ENCODE measurements around the gene RPE. TPM values are rescaled to one million over a fixed set of nuclear protein-coding genes. Genes with fewer than 3 reads are reported as not detected.

The RPE gene
- polyA plus RNA-seq, 1 donor, result 22.7 TPM

DNA sequence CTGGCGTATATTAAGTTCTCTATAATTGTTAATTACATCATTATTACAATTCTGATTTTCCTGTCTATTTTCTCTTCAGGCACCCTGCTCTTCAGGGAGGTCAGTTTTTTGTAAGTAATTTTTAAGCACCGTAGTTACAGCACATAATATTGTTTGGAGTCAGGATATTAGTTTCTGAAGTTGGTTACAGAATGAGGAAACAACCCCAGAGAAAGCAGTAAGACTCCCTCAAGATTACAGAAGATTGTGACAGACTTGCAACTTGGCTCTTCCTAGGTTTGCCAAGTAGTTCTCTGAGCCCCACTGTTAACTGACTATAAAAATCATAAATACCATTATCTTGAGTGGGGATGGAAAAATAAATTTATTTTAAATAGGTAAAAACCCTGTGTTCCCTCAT is 921 bp downstream of the RPE start:
- DNase-seq, result no peak

GRCh38 chr2:210004881-210005280 is 2.4 kb downstream of the RPE start:
- no peak for DNase-seq

DNA sequence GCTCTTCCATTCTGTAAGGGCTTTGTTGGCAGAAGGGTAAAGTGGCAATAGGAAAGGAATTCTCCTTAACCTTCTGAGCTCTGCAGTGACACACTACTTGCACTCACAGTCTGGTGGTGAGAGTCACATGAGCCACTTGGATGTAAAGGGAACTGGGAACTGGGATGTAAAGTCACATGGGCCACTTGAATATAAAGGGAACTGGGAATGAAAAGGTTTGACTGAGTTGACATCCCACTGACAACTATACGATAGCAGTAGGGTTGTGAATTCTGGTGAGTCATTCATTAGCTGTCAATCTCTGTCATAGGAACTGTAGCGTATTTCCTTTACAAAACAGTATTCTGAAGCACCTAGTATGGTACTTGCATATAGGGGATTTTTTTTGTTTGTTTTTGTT is 5.5 kb downstream of the RPE start:
- no peak for DNase-seq

GRCh38 chr2:210009126-210009525 is 6.7 kb downstream of the RPE start:
- no peak for DNase-seq

DNA sequence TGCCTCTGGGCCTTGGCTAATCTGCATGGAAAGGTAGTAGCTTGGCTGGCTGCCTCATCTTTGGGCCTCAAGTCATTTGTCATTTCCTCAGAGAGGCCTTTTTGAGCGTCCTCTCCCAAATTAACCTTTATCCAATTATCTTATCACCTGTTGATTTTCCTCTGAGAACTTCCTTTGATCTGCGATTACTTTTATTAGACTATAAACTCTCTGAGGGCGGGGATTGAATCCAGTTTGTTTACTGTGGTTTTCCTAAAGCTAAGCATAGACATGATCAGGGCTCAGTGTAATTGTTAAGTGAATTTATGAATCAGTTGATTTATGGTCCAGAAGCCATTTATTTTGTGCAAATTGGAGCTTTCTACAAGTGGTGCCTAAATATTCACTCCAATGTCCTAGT is 7.5 kb downstream of the RPE start:
- no peak for DNase-seq

- no peak for DNase-seq
Measured at GRCh38 chr2:210020138-210020537, 17.7 kb downstream of the RPE start.

GRCh38 chr2:210022824-210023223 is 20.4 kb downstream of the RPE start:
- DNase-seq, result no peak

DNA sequence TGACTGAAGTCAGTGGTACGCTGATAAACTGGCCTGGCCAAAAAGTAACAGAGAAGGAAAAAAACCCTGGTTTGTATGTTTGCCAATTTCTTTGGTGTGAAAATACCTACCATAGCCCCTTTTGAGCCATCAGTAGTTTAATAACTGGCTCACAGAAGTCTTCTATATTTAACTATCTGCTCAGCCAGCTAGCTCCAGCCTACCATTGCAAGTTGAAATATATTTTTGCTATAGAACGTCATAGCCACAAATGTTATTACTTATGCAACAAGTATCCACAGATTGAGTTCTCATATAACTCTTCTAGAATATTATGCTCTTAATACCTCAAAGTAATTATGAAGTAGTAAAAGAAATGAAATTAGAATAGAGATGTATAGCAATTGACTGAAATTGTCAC is 25.2 kb downstream of the RPE start:
- DNase-seq, result no peak

- no peak for DNase-seq
Measured at GRCh38 chr2:210028178-210028577, 25.7 kb downstream of the RPE start.

GRCh38 chr2:210034087-210034683 is 31.7 kb downstream of the RPE start:
- no peak for DNase-seq

DNA sequence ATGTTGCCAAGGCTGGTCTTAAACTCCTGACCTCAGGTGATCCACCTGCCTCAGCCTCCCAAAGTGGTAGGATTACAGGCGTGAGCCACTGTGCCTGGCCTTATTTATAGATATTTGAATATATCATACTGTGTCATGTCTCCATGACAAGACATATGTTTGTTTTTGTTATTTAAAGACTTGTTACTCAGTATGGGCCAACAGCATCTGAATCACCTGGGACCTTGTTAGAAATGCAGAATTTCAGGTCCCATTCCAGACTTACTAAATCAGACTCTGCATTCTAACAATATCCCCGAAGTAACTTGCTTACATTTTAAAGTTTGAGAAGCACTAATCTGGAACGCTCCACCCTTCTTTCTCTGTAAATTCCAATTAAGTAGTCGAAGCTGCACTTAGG is 33.2 kb downstream of the RPE start:
- no peak for DNase-seq

GRCh38 chr2:210038078-210038477 is 35.6 kb downstream of the RPE start:
- DNase-seq, result no peak

- no peak for DNase-seq
Measured at GRCh38 chr2:210046851-210047500, 44.5 kb downstream of the RPE start.

- peak; percentile 11 for DNase-seq
Measured at GRCh38 chr2:210049831-210050230, 47.4 kb downstream of the RPE start.

DNA sequence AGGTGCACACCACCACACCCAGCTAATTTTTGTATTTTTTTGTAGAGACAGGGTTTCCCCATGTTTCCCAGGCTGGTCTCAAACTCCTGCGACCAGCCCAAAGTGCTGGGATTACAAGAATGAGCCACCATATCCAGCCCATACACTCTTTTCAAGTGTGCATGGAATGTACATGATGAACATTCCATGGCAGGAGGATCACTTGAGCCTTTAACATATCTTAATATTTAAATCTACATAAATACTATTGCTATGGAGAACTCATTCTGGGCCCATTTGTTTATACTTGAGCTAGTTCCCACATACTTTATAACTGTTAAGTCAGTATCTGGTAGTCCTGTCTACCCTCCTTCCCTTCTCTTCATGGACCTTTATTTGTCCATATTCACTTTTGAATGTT is 48.4 kb downstream of the RPE start:
- DNase-seq, result no peak

DNA sequence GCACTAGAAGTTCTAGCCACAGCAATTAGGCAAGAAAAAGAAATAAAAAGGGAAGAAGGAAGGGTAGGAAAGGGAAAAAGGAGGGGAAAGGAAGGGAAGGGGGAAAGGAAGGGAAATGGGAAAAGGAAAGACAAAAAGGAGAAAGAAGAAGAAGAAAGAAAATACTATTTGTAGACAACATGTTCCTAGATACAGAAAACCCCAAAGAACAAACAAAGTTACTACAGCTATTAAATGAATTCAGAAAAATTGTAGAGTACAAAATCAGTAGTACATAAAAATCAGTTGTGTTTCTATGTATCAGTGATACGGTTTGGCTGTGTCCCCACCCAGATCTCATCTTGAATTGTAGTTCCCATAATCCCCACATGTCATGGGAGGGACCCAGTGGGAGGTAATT is 52.3 kb downstream of the RPE start:
- DNase-seq, result no peak

- no peak for DNase-seq
Measured at GRCh38 chr2:210055825-210056224, 53.4 kb downstream of the RPE start.

GRCh38 chr2:210063306-210063705 is 60.9 kb downstream of the RPE start:
- DNase-seq, result no peak

Other genes starting within 250 kb of the RPE start
- 2.8 TPM for gene UNC80, start 230.8 kb upstream of the RPE start, polyA plus RNA-seq (ENCODE audit: insufficient read length)
- 19.0 TPM for gene KANSL1L, start 168.8 kb downstream of the RPE start, polyA plus RNA-seq (ENCODE audit: insufficient read length)
- 12.4 TPM for gene ACADL, start 222.8 kb downstream of the RPE start, polyA plus RNA-seq (ENCODE audit: insufficient read length)

All from hindlimb muscle (tissue), 1 donor.